HepG2 (cell line): ENCODE measurements around the gene TACC2. TPM values are rescaled to one million over a fixed set of nuclear protein-coding genes. Genes with fewer than 3 reads are reported as not detected.

Experiments
- AFF4 ChIP-seq: sonication (generic); formaldehyde crosslinking; IDR thresholded peaks from 2 replicates; pipeline ENCODE4 v1.4.0; 2020; ENCODE audit warnings: missing genetic modification reagents
- ARNT2 ChIP-seq: sonication (generic); formaldehyde crosslinking; IDR thresholded peaks from 2 replicates; pipeline ENCODE4 v1.8.0; 2022; ENCODE audit warnings: mild to moderate bottlenecking, low read depth, missing genetic modification reagents, moderate library complexity
- GABPB1 ChIP-seq: IDR thresholded peaks from 2 replicates; pipeline ENCODE4 v1.6.1; 2016; ENCODE audit warnings: mild to moderate bottlenecking, missing genetic modification reagents, moderate library complexity, missing compliant biosample characterization
- ISL2 ChIP-seq: sonication (generic); formaldehyde crosslinking; IDR thresholded peaks from 2 replicates; pipeline ENCODE4 v1.5.0; 2020; ENCODE audit warnings: missing genetic modification reagents
- TFDP1 ChIP-seq: IDR thresholded peaks from 2 replicates; pipeline ENCODE4 v1.6.1; 2016; ENCODE audit warnings: missing compliant biosample characterization, missing genetic modification reagents, borderline replicate concordance
- ZHX2 ChIP-seq, 2 experiments: sonication (generic) in 1 of 2; formaldehyde crosslinking in 1 of 2; IDR thresholded peaks; 2 replicates each; pipeline versions ENCODE4 v1.6.1 to v1.9.0; 2014 to 2022; ENCODE audit warnings: antibody characterized with exemption in 1 of 2, borderline replicate concordance in 1 of 2, inconsistent platforms in 1 of 2, low read depth in 1 of 2, missing genetic modification reagents in 1 of 2
- polyA plus RNA-seq, 8 experiments: library from polyadenylated mRNA; depleted of rRNA in 3 of 8; stranded (reverse) in 7 of 8; unstranded in 1 of 8; fragments of >200 nt; fragmentation: Illumina TruSeq in 4 of 8; extraction: Trizol in 4 of 8; gene quantifications; 2 replicates each; pipeline versions ENCODE4 v1.2.1 to v1.2.3, GENCODE V29; 2011 to 2016; ENCODE audit warnings: low read depth in 4 of 8, missing spikeins in 1 of 8, mixed read lengths in 1 of 8; ENCODE audit not compliant: insufficient read depth in 1 of 8
- total RNA-seq, 5 experiments: library from RNA; depleted of rRNA; stranded (reverse); fragments of >200 nt; fragmentation: Illumina TruSeq; extraction: Trizol; gene quantifications; 2 replicates each; pipeline ENCODE4 v1.2.3, GENCODE V29; 2016; ENCODE audit warnings: low read depth in 1 of 5

Gene TACC2
- total and polyA plus RNA-seq, 2 of the 13 experiments (the other 11 are each of a cell fraction or from before 2014, with no cell fraction given), result 11.8 to 16.0 TPM

GRCh38 chr10:122222638-122223037 is 233.7 kb downstream of the TACC2 start (continued):
- TF ChIP-seq TFDP1 (CRISPR knock-in tag) (no peak), GABPB1 (no peak), ZHX2 (IDR thresholded peaks at IDR 0.05; ENCODE audit: low read depth) (no peak), ZHX2 (CRISPR knock-in tag; IDR thresholded peaks at IDR 0.05; ENCODE audit: borderline replicate concordance) (no peak), ARNT2 (CRISPR knock-in tag) (no peak), AFF4 (CRISPR knock-in tag) (no peak), ISL2 (no peak)
